Activated CD4-positive, alpha-beta T cell treated with anti-CD3 and anti-CD28 coated beads for 36 hours (primary cell): ENCODE results near the gene TENM3. TPM values are rescaled to one million over a fixed set of nuclear protein-coding genes. Genes with fewer than 3 reads are reported as not detected.

ENCODE experiments used
- ATAC-seq: fragments of 200-7000 bp; cut with Tn5 transposase; one replicate; pipeline ENCODE4 v1.10.0; 2021; ENCODE audit warnings: mild to moderate bottlenecking, moderate library complexity
- CTCF ChIA-PET: fragments of 350-600 bp; sonication (Branson Sonifier 250); formaldehyde crosslinking; loops from one replicate; lab custom pipeline; 2021; ENCODE audit warnings: antibody characterized with exemption; lab: Charles Lee
- POLR2A ChIA-PET: fragments of 350-600 bp; sonication (Branson Sonifier 250); formaldehyde crosslinking; loops from one replicate; lab custom pipeline; 2021; ENCODE audit warnings: antibody characterized with exemption, inconsistent platforms; lab: Charles Lee
- DNase-seq: peaks from one replicate; pipeline ENCODE4 v3.0.0-alpha.2; 2020
- H3K27ac Mint-ChIP-seq: one replicate; pipeline ENCODE4 v1.8.0; 2021; ENCODE audit warnings: mixed read lengths
- H3K27me3 Mint-ChIP-seq: one replicate; pipeline ENCODE4 v1.8.0; 2021; ENCODE audit warnings: mixed read lengths
- H3K36me3 Mint-ChIP-seq: one replicate; pipeline ENCODE4 v1.8.0; 2021; ENCODE audit warnings: low read depth, mixed read lengths
- H3K4me1 Mint-ChIP-seq: one replicate; pipeline ENCODE4 v1.8.0; 2021; ENCODE audit warnings: mixed read lengths
- H3K4me3 Mint-ChIP-seq: one replicate; pipeline ENCODE4 v1.8.0; 2021; ENCODE audit warnings: mild to moderate bottlenecking, moderate library complexity, mixed read lengths
- H3K9me3 Mint-ChIP-seq: one replicate; pipeline ENCODE4 v1.8.0; 2021; ENCODE audit warnings: low read depth, mixed read lengths
- intact Hi-C, 2 experiments: fragments of 100-400 bp; cut with DNase I in 1 of 2; cut with micrococcal nuclease in 1 of 2; formaldehyde crosslinking; loops; one replicate each; pipeline versions ENCODE4 v1.14.2 to v1.15.1; 2022 to 2024; cut with DNase I, micrococcal nuclease
- total RNA-seq, 2 experiments: library from RNA; stranded (reverse); gene quantifications; one replicate each; pipeline ENCODE4 v1.2.3, GENCODE V29; 2021

Gene TENM3
- total RNA-seq, 2 experiments from 2014 or later, result not detected

GRCh38 chr4:182589100-182589499, 345.9 kb downstream of the TENM3 start:
- no peak for ATAC-seq
- Mint-ChIP-seq H3K4me3 (no peak overlapping the region), H3K9me3 (no peaks in the 10 kb centered on the region), H3K27me3 (peaks cover 5% of the 10 kb centered on the region), H3K27ac (no peak overlapping the region), H3K36me3 (no peaks in the 10 kb centered on the region), H3K4me1 (no peaks in the 10 kb centered on the region)
- intact Hi-C loops, result no loop called here
- DNase-seq, result no peak
- ChIA-PET CTCF (no interaction called here), POLR2A (no interaction called here)

- intact Hi-C loops, result no loop called here
- peaks cover 10% of the 10 kb centered on the region for H3K27me3 Mint-ChIP-seq
- H3K4me1 Mint-ChIP-seq, result no peaks in the 10 kb centered on the region
- no peak overlapping the region for H3K27ac Mint-ChIP-seq
- POLR2A ChIA-PET, result no interaction called here
- CTCF ChIA-PET, result no interaction called here
- H3K9me3 Mint-ChIP-seq, result no peaks in the 10 kb centered on the region
- no peak overlapping the region for H3K4me3 Mint-ChIP-seq
- H3K36me3 Mint-ChIP-seq, result no peaks in the 10 kb centered on the region
- DNase-seq (no peak), ATAC-seq (no peak)
Observed at GRCh38 chr4:182593402-182593801, 350.2 kb downstream of the TENM3 start.

- intact Hi-C loops, result no loop called here
- ATAC-seq (no peak), DNase-seq (no peak)
- no peaks in the 10 kb centered on the region for H3K36me3 Mint-ChIP-seq
- no peak overlapping the region for H3K27ac Mint-ChIP-seq
- no peaks in the 10 kb centered on the region for H3K9me3 Mint-ChIP-seq
- H3K4me1 Mint-ChIP-seq, result no peaks in the 10 kb centered on the region
- peaks cover 11% of the 10 kb centered on the region for H3K27me3 Mint-ChIP-seq
- POLR2A ChIA-PET, result no interaction called here
- CTCF ChIA-PET, result no interaction called here
- no peak overlapping the region for H3K4me3 Mint-ChIP-seq
Observed at GRCh38 chr4:182593864-182594263, 350.7 kb downstream of the TENM3 start.

- DNase-seq (no peak), ATAC-seq (no peak)
- Mint-ChIP-seq H3K27me3 (peaks cover 7% of the 10 kb centered on the region), H3K4me1 (no peaks in the 10 kb centered on the region), H3K27ac (no peak overlapping the region), H3K9me3 (no peaks in the 10 kb centered on the region), H3K4me3 (no peak overlapping the region), H3K36me3 (no peaks in the 10 kb centered on the region)
- CTCF ChIA-PET, result no interaction called here
- intact Hi-C loops, result no loop called here
- POLR2A ChIA-PET, result no interaction called here
Observed at GRCh38 chr4:182600093-182600492, 356.9 kb downstream of the TENM3 start.

- Mint-ChIP-seq H3K27ac (no peak overlapping the region), H3K27me3 (peaks cover 7% of the 10 kb centered on the region), H3K4me3 (no peak overlapping the region), H3K9me3 (no peaks in the 10 kb centered on the region), H3K36me3 (no peaks in the 10 kb centered on the region), H3K4me1 (no peaks in the 10 kb centered on the region)
- CTCF ChIA-PET, result no interaction called here
- intact Hi-C loops, result no loop called here
- POLR2A ChIA-PET, result no interaction called here
- DNase-seq (no peak), ATAC-seq (no peak)
Observed at GRCh38 chr4:182600856-182601255, 357.7 kb downstream of the TENM3 start.

GRCh38 chr4:182604161-182604622, 361.0 kb downstream of the TENM3 start:
- Mint-ChIP-seq H3K27ac (no peak overlapping the region), H3K4me1 (no peaks in the 10 kb centered on the region), H3K4me3 (no peak overlapping the region), H3K36me3 (no peaks in the 10 kb centered on the region), H3K27me3 (peaks cover 3% of the 10 kb centered on the region), H3K9me3 (no peaks in the 10 kb centered on the region)
- POLR2A ChIA-PET, result no interaction called here
- ATAC-seq, result no peak
- CTCF ChIA-PET, result no interaction called here
- intact Hi-C loops, result no loop called here
- DNase-seq, result no peak

- no peak overlapping the region for H3K4me3 Mint-ChIP-seq
- H3K36me3 Mint-ChIP-seq, result no peaks in the 10 kb centered on the region
- intact Hi-C loops, result no loop called here
- DNase-seq (no peak), ATAC-seq (no peak)
- H3K27me3 Mint-ChIP-seq, result peaks cover 3% of the 10 kb centered on the region
- ChIA-PET POLR2A (no interaction called here), CTCF (interaction anchor here (0.6 kb wide), 1 partner anchor 98 kb away, joined by 5 read pairs; no protein-coding TSS in a partner anchor)
- H3K4me1 Mint-ChIP-seq, result no peaks in the 10 kb centered on the region
- H3K9me3 Mint-ChIP-seq, result no peaks in the 10 kb centered on the region
- no peak overlapping the region for H3K27ac Mint-ChIP-seq
Observed at GRCh38 chr4:182604953-182605352, 361.8 kb downstream of the TENM3 start.

- H3K4me1 Mint-ChIP-seq, result no peaks in the 10 kb centered on the region
Observed at GRCh38 chr4:182608525-182608924, 365.3 kb downstream of the TENM3 start.

GRCh38 chr4:182616476-182616875, 373.3 kb downstream of the TENM3 start:
- Mint-ChIP-seq H3K9me3 (no peaks in the 10 kb centered on the region), H3K27me3 (peaks cover 7% of the 10 kb centered on the region), H3K4me3 (no peak overlapping the region), H3K4me1 (no peaks in the 10 kb centered on the region), H3K27ac (no peak overlapping the region), H3K36me3 (no peaks in the 10 kb centered on the region)
- POLR2A ChIA-PET, result no interaction called here
- intact Hi-C loops, result no loop called here
- CTCF ChIA-PET, result interaction anchor here (1.1 kb wide), 1 partner anchor 276 kb away, joined by 3 read pairs; no protein-coding TSS in a partner anchor
- no peak for ATAC-seq
- no peak for DNase-seq

More at GRCh38 chr4:182608525-182608924, 365.3 kb downstream of the TENM3 start:
- Mint-ChIP-seq H3K27me3 (peaks cover 1% of the 10 kb centered on the region), H3K36me3 (no peaks in the 10 kb centered on the region), H3K27ac (no peak overlapping the region), H3K9me3 (no peaks in the 10 kb centered on the region), H3K4me3 (no peak overlapping the region)
- ChIA-PET POLR2A (no interaction called here), CTCF (no interaction called here)
- no peak for ATAC-seq
- intact Hi-C loops, result no loop called here
- DNase-seq, result no peak

- ChIA-PET POLR2A (no interaction called here), CTCF (interaction anchor here (0.6 kb wide), 1 partner anchor 81 kb away, joined by 3 read pairs; no protein-coding TSS in a partner anchor)
- ATAC-seq (no peak), DNase-seq (no peak)
- Mint-ChIP-seq H3K27me3 (peaks cover 4% of the 10 kb centered on the region), H3K9me3 (no peaks in the 10 kb centered on the region), H3K4me3 (no peak overlapping the region), H3K36me3 (no peaks in the 10 kb centered on the region), H3K27ac (no peak overlapping the region), H3K4me1 (no peaks in the 10 kb centered on the region)
- intact Hi-C loops, result no loop called here
Observed at GRCh38 chr4:182619660-182620059, 376.5 kb downstream of the TENM3 start.

- ChIA-PET CTCF (no interaction called here), POLR2A (no interaction called here)
- Mint-ChIP-seq H3K27ac (no peak overlapping the region), H3K9me3 (no peaks in the 10 kb centered on the region), H3K4me3 (no peak overlapping the region), H3K27me3 (peaks cover 3% of the 10 kb centered on the region), H3K4me1 (no peaks in the 10 kb centered on the region), H3K36me3 (no peaks in the 10 kb centered on the region)
- intact Hi-C loops, result no loop called here
- DNase-seq, result no peak
- no peak for ATAC-seq
Observed at GRCh38 chr4:182620111-182620980, 377.1 kb downstream of the TENM3 start.

GRCh38 chr4:182624281-182624680, 381.1 kb downstream of the TENM3 start:
- POLR2A ChIA-PET, result no interaction called here
- Mint-ChIP-seq H3K27me3 (no peaks in the 10 kb centered on the region), H3K4me1 (no peaks in the 10 kb centered on the region), H3K4me3 (no peak overlapping the region), H3K36me3 (no peaks in the 10 kb centered on the region), H3K9me3 (no peaks in the 10 kb centered on the region), H3K27ac (no peak overlapping the region)
- DNase-seq (no peak), ATAC-seq (no peak)
- CTCF ChIA-PET, result no interaction called here
- intact Hi-C loops, result no loop called here
